ENCODE results near the gene KCNS1.
"Not testable (repeated sequence)": the region's sequence is repeated elsewhere in the genome, so short reads cannot be mapped to it uniquely, and the experiment has no call there.

Gene KCNS1

DNA sequence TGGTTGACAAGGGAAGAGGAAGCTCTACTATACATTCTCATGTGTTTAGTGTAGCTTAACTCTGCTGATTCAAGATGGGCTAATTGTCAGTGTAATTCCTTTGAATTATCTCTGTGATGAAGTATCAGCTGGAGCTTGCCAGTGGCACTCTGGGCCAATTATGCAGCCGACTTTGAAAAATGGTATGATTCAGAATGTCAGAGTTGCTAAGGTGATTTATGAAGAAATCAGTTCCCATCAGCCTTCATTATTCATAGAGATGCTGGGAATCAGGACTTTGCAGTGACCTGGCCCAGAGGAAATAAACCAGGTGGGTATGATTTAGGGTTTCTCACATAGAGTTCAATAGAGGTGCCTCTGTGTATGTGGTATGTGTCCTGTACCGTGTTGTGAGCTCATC, 33.4 kb downstream of the KCNS1 start:
- CTCF ChIA-PET, result interaction anchor here (0.7 to 2.1 kb wide), 5 partner anchors 9 to 244 kb away, joined by 3 to 13 read pairs (median 5); no protein-coding TSS in a partner anchor
- TF ChIP-seq, protein P1, sequence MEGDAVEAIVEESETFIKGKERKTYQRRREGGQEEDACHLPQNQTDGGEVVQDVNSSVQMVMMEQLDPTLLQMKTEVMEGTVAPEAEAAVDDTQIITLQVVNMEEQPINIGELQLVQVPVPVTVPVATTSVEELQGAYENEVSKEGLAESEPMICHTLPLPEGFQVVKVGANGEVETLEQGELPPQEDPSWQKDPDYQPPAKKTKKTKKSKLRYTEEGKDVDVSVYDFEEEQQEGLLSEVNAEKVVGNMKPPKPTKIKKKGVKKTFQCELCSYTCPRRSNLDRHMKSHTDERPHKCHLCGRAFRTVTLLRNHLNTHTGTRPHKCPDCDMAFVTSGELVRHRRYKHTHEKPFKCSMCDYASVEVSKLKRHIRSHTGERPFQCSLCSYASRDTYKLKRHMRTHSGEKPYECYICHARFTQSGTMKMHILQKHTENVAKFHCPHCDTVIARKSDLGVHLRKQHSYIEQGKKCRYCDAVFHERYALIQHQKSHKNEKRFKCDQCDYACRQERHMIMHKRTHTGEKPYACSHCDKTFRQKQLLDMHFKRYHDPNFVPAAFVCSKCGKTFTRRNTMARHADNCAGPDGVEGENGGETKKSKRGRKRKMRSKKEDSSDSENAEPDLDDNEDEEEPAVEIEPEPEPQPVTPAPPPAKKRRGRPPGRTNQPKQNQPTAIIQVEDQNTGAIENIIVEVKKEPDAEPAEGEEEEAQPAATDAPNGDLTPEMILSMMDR (conservative IDR thresholded peaks at IDR 0.05; ENCODE audit: low read depth), result no peak
- no peak overlapping the region for H3K27ac ChIP-seq
- POLR2A ChIA-PET (ENCODE audit: low non-redundant PET), result no interaction called here
- peak; percentile 68 for DNase-seq (ENCODE audit: low spot score)

DNA sequence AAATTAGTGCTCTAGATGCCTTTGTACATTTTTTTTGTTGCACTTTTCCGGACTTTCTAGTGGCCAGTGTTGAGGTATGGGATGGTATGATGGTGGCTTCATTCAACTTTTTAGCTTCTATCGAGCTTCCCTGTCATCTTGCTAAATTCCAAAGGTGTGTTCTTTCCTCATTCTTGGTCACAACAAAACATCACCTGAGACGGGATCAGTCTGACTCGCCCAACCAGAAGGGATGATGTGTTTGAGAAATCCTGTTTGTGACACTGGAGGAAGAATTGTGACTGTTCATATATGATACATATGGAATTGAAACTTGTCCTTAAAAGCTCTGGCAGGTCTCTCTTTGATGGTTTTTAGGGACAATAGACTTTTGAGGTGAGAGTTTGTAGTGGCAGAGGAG, 33.8 kb downstream of the KCNS1 start:
- no peak overlapping the region for H3K27ac ChIP-seq
- DNase-seq (ENCODE audit: low spot score), result no peak
- POLR2A ChIA-PET (ENCODE audit: low non-redundant PET), result no interaction called here

DNA sequence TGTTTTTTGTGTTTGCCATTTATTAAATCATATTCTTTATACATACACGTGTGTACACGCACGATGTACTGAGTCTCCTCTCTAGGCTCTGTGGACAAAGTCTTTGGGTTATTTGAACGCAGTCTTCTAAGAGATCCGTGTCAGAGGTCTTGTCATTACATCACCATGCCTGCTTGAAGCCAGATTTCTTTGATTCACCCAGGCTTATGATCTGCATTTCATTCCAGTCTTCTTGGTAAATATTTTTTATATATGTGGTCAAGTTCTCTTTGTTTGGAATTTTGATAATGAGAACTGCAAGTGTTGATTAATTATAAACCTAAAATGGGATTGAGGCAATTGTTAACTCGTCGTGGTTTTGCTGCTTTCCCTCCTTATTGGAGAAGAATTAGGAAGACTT, 34.6 kb downstream of the KCNS1 start:
- TF ChIP-seq, protein P1 (conservative IDR thresholded peaks at IDR 0.05; ENCODE audit: low read depth), result no peak
- ChIA-PET POLR2A (ENCODE audit: low non-redundant PET) (no interaction called here), CTCF (interaction anchor here (0.6 to 2.1 kb wide), 4 partner anchors 20 to 309 kb away, joined by 3 to 13 read pairs (median 4); no protein-coding TSS in a partner anchor)
- H3K27ac ChIP-seq, result no peak overlapping the region
- DNase-seq (ENCODE audit: low spot score), result no peak

More for the DNA sequence above, 33.8 kb downstream of the KCNS1 start:
- TF ChIP-seq, protein P1 (conservative IDR thresholded peaks at IDR 0.05; ENCODE audit: low read depth), result no peak
- CTCF ChIA-PET, result interaction anchor here (0.6 to 2.1 kb wide), 6 partner anchors 9 to 309 kb away, joined by 3 to 13 read pairs (median 4); no protein-coding TSS in a partner anchor

DNA sequence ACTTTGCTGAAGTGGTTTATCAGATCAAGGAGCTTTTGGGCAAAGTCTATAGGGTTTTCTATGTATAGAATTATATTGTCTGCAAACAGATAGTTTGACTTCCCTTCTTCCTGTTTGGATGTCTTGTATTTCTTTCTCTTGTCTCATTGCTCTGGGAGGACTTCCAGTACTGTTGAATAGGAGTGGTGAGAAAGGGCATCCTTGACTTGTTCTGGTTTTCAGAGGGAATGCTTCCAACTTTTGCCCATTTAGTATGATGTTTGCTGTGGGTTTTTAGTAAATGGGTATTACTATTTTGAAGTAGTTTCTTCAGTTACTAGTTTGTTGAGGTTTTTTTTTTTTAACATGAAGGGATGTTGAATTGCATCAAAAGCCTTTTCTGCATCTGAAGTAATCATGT, 36.1 kb downstream of the KCNS1 start:
- ChIA-PET POLR2A (ENCODE audit: low non-redundant PET) (no interaction called here), CTCF (no interaction called here)
- H3K27ac ChIP-seq, result no peak overlapping the region
- DNase-seq (ENCODE audit: low spot score), result no peak
- TF ChIP-seq, protein P1 (conservative IDR thresholded peaks at IDR 0.05; ENCODE audit: low read depth), result no peak

DNA sequence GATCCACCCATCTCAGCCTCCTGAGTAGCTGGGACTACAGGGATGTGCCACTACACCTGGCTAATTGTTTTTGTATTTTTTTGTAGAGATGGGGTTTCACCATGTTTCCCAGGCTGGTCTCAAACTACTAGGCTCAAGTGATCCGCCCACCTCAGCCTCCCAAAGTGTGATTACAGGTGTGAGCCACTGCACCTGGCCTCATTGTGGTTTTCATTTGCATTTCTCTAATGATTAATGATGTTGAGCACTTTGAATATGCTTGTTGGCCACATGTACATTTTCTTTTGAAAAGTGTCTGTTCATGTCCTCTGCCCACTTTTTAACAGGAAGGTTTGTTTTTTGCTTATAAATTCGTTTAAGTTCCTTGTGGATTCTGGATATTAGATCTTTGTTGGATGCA, 37.8 kb downstream of the KCNS1 start:
- POLR2A ChIA-PET (ENCODE audit: low non-redundant PET), result interaction anchor here (0.7 kb wide), 1 partner anchor 66 kb away, joined by 3 read pairs; no protein-coding TSS in a partner anchor
- DNase-seq (ENCODE audit: low spot score); CTCF ChIA-PET: not testable (repeated sequence)
- peak overlapping the region; percentile 37 for H3K27ac ChIP-seq

DNA sequence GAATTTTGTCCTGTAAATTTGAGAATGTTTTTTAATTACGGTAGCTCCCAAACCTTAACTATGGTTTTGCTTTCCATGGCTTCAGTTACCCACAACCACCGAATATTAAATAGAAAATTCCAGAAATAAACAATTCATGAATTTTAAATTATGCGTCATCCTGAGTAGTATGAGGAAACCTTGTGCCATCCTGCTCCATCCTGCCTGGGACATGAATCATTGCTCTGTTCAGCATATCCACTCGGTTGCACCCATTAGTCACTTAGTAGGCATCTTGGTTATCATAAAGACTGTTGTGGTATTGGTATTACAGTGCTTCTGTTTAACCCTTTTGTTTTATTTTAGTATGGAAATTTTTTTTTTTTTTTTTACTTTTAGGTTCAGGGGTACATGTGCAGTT, 39.7 kb downstream of the KCNS1 start:
- ChIA-PET POLR2A (ENCODE audit: low non-redundant PET) (no interaction called here), CTCF (interaction anchor here (0.8 kb wide), 1 partner anchor 35 kb away, joined by 3 read pairs; no protein-coding TSS in a partner anchor)
- peak; percentile 98 for DNase-seq (ENCODE audit: low spot score)
- no peak overlapping the region for H3K27ac ChIP-seq
- TF ChIP-seq, protein P1 (conservative IDR thresholded peaks at IDR 0.05; ENCODE audit: low read depth), result no peak

DNA sequence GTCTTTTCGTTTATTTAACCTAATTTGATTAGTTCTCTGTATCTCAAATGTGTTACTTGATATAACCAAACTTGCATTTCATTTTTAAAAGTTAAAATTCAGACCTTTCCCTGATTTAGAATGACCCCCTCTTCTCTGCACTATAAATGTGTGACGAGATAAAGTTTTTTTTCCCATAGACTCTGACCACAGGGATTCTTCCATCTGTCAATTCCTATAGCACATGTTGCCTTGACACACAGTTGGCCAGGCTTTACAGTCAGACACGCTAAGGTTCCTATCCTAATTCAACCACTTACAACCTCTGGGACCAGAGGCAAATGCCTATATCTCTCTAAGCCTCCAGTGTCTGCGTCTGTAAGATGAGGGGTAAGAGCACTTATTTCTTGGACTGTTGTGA, 40.6 kb downstream of the KCNS1 start:
- ChIA-PET CTCF (interaction anchor here (0.6 to 1.3 kb wide), 4 partner anchors 16 to 71 kb away, joined by 3 to 7 read pairs (median 4); no protein-coding TSS in a partner anchor), POLR2A (ENCODE audit: low non-redundant PET) (no interaction called here)
- no peak for DNase-seq (ENCODE audit: low spot score)
- TF ChIP-seq, protein P1 (conservative IDR thresholded peaks at IDR 0.05; ENCODE audit: low read depth), result no peak
- no peak overlapping the region for H3K27ac ChIP-seq
